NCI-H1930 (cell line): ENCODE results near the gene CAPRIN1.
"Not testable (repeated sequence)": the region's sequence is repeated elsewhere in the genome, so short reads cannot be mapped to it uniquely, and the experiment has no call there.

Source experiments
- DNase-seq, 2 experiments: peaks; one replicate each; lab custom pipeline; 2025; lab: John Stamatoyannopoulos, UW

CAPRIN1 gene

GRCh38 chr11:34050581-34051348, 766 bp upstream of the CAPRIN1 start:
- DNase-seq: peak in 1 of 2 experiments; percentile 63

DNA sequence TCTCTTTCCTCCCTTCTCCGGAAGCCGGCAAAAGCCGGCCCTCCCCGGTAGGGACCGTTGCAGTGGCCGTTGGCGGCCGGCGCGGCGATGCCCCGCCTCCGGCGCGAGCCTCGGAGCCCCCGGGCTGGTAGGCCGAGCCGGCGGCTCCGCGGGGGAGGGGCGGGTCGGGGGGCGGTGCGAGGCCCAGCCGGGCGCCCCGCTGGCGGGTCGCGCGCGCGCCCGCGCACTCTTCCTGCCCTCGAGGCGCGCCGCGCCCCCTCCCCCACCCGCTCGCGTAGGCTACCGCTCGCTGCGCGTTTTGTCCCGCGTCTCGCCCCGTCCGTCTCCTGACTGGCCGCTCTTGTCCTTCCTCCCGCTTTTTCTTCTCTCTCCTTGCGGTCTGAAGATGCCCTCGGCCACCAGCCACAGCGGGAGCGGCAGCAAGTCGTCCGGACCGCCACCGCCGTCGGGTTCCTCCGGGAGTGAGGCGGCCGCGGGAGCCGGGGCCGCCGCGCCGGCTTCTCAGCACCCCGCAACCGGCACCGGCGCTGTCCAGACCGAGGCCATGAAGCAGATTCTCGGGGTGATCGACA, 591 bp downstream of the CAPRIN1 start:
- peak; percentile 79 to 96 for DNase-seq

- no peak for DNase-seq
These were observed 1.2 kb downstream of the CAPRIN1 start for GRCh38 chr11:34052608-34053160.

DNA sequence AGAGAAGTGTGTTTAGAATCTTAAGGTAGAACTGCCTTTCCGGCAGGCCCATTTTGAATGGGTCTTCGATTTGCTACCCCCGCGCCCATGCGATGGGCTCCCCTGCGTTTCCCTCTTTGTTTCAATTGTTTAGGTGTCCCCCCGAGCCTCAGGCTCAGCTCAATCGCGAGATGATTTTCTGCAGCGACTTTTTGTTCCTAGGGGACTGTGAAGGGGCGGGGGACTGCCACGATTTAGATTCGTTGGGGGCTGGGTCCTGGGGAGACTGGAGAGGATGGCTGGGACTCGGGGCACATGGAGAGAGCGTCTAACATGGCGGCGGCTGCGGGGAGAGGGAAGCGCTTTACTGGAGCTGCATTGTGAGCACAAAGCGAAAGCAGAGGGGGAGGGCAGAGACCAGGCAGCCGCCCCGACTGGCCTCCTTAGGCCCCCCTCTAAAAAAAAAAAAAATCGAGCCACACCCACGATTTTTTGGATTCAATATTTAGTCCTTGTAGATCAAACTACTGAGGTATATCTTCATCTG, 1.7 kb downstream of the CAPRIN1 start:
- DNase-seq: peak; percentile 22 to 32

- not testable (repeated sequence) for DNase-seq
These were observed 2.8 kb downstream of the CAPRIN1 start for GRCh38 chr11:34054351-34054750.

DNA sequence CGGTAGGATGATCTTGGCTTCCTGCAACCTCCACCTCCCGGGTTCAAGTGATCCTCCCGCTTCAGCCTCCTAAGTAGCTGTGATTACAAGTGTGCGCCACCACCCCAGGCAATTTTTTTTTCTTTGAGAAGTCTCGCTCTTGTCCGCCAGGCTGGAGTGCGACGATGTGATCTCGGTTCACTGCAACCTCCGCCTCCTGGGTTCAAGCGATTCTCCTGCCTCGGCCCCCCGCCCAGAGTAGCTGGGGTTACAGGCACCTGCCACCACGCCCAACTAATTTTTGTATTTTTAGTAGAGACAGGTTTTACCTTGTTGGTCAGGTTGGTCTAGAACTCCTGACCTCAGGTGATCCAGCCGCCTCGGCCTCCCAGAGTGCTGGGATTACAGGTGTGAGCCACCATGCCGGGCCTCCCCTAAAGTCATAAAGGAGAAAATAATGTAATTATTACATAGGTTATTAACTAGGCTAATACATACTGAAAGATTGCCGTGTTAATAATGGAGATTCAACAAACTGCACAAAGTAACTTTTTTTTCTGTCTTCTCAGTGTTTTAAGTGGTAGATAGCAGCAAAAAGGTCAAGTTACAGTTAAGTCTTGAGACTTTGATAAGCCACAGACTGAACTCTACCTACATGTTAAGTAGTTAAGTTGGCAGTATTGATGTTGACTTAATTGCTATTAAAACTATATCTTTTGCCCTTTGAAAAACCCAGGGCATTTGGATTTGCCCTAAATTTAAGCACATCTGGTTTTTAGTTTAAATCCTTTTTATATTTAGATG, 3.9 kb downstream of the CAPRIN1 start:
- DNase-seq: no peak

DNA sequence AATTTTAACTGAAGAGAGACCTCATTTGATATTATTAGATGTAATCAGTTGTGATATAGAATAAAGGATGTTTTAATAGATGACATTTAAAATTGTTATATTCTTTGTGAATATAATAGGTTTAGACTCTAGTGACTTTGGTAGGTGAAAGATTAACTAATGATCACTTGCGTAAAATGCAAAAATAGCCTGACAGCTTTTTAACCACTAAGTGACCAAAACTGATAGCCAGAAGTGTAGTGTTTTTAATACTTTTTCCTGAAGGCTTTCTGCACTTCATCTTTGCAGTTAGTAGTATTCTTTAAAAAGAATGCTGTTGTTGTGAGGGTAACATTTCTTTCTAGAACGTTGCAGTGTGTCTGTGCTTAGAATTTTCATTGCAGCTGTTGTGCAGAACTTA, 5.1 kb downstream of the CAPRIN1 start:
- no peak for DNase-seq

- no peak for DNase-seq
These were observed 11.7 kb downstream of the CAPRIN1 start for GRCh38 chr11:34063061-34063795.

DNA sequence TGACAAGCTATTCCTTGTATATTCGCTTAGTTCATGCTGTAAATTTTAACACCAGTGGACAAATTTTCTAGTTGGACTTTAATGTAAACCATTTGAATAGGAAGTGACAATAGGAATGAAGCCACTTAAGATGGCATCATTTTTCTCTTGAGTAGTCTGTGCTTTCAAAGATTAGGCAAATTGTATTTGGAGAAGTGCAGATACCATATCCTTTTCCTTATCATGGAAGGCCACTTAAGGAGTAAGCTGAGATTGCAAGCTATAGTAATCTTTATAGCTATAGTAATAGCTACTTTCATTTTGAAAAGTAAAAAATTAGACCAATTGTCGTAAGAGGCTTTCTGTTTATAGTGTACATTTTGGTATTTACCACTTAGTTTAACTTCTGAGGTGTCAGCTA, 12.8 kb downstream of the CAPRIN1 start:
- DNase-seq: no peak

DNA sequence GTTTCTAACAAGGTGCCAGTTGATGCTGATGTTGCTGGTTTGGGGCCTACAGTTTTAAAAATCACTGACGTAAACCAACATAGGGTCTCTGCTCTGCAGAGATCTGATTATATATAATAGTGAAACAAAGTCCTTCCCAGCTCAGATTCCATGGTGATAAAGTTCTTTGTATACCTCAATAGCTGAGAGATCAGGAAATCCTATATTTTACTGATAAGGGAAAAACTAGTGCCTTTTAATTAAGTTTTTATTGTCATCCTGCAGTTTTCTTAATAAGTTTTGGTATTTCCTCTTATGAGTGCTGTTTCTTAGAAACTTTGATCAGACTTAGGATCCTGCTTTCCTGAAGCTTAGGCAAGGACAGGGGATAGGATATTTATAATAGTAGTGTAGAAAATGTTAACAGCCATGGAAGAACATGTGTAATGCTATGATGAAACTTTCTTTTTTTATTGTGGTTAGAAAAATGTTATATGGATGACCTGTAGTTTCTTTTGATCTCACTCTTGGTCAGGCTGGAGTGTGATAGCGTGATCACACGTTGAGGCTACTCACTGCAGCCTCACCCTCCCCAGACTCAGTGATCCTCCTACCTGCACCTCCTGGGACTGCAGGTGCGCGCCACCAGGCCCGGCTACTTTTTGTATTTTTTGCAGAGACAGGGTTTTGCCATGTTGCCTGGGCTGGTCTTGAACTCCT, 14.1 kb downstream of the CAPRIN1 start:
- DNase-seq: no peak

DNA sequence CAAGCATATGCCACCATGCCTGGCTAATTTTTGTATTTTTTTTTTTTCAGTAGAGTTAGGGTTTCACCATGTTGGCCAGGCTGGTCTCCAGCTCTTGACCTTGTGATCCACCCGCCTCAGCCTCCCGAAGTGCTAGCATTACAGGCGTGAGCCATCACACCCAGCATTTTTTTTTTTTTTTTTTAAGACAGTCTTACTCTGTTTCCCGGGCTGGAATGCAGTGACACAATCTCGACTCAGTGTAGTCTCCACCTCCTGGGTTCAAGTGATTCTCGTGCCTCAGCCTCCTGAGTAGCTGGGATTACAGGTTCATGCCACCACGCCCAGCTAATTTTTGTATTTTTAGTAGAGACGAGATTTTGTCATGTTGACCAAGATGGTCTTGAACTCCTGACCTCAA, 15.2 kb downstream of the CAPRIN1 start:
- DNase-seq: not testable (repeated sequence)

GRCh38 chr11:34067383-34068065, 16.0 kb downstream of the CAPRIN1 start:
- DNase-seq: no peak

GRCh38 chr11:34068111-34068510, 16.6 kb downstream of the CAPRIN1 start:
- DNase-seq: no peak

DNA sequence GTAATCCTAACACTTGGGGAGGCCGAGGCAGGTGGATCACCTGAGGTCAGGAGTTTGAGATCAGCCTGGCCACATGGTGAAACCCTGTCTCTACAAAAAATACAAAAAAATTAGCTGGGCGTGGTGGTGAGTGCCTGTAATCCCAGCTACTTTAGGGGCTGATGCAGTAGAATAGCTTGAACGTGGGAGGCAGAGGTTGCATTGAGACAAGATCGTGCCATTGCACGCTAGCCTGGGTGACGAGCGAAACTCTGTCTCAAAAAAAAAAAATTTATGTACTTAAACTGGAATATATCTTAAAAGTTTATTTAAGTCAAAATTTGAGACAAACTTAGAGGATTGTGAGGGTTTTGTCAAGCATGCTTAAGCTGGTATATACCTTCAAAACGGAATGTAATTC, 19.8 kb downstream of the CAPRIN1 start:
- DNase-seq: not testable (repeated sequence)

GRCh38 chr11:34072041-34072440, 20.5 kb downstream of the CAPRIN1 start:
- DNase-seq: no peak

DNA sequence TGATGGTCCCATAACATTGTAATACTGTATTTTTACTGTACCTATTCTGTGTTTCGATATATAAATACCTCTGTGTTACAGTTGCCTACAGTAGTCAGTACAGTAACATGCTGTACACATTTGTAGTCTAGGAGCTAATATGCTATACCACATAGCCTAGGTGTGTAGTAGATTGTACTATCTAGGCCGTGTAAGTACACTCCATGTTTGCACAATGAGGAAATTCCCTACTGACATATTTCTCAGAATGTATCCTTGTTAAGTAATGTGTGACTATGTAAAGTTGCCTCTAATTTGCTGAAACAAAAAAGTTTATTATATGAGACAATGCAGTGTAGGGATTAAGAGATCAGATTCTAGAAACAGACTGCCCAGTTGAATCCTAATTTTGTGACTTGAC, 21.3 kb downstream of the CAPRIN1 start:
- DNase-seq: no peak

DNA sequence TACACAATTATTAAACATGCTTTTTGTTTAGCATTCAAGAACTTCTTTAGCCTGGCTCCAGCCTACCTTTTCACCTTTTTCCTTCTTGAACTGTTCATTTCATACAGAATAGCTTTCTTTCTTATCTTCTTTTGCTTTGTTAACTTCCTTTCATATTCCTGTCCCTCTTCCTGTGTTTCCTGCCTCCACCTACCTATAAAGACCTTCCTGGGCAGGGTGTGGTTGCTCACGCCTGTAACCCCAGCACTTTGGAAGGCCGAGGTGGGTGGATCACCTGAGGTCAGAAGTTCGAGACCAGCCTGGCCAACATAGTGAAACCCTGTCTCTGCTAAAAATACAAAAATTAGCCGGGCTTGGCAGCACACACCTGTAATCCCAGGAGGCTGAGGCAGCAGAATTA, 22.9 kb downstream of the CAPRIN1 start:
- DNase-seq: no peak

DNA sequence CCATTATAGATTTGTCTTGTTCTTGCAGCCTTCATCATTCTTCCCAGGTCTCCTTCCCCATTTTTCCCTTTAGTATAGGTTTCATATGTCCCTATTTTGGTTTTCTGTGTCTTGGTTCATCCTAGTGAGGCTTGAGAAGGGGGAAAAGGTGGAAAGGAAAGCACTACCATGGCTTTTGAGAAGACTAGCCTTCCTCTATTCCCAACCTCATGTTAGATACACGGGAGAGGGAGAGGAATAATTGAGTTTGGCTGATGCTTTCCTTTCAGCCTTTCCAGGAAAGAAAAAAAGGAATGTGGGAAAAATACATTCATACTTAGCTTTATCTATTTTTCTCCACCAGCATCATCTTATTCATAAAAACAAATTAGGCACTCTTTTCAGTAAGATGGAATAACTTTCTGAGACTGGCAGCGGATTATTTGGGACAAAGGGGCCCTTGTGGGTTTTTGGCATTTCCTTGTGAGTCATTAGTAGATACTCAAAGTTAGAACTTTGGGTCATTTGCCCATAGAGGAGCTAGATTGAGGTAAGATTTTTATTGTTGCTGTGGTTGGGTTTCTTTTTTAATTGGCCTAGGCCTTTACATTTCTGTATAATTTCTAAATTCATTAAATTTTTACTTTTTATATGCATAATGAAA, 23.8 kb downstream of the CAPRIN1 start:
- DNase-seq: no peak

- no peak for DNase-seq
These were observed 29.1 kb downstream of the CAPRIN1 start for GRCh38 chr11:34080609-34081008.

DNA sequence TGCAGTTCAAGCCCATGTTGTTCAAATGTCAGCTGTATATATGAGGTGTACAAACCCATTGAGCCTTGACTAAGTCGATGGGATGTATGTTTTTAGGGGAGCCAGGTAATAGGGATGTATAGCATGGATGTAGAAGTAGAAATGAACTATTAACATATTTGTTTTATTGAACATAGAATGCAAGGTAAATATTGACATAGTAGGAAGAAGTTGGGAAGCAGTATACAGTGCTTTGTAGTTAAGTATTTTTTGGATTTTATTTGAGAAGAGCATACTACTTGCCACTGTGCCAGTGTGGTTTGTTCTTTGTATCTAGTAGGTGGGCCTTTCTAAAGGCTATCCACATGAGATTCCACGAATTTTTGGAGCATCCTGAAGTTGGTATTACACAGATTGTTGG, 33.1 kb downstream of the CAPRIN1 start:
- DNase-seq: no peak
